Fibroblast of lung (primary cell): ENCODE results near the gene SMIM17. TPM values are rescaled to one million over a fixed set of nuclear protein-coding genes. Genes with fewer than 3 reads are reported as not detected.

Experiments
- DNase-seq, 2 donors: peaks; one replicate each; pipeline versions ENCODE4 v3.0.0 to v3.0.0-alpha.2; 2010; ENCODE audit warnings: low read depth in 2 of 2
- H2AFZ ChIP-seq: 2 replicates; pipeline ENCODE4 v1.5.1; 2012; ENCODE audit warnings: low read length, control low read depth, inconsistent platforms
- H3K27ac ChIP-seq: 2 replicates; pipeline ENCODE4 v1.5.1; 2011; ENCODE audit warnings: low read length, control low read depth; ENCODE audit not compliant: insufficient read depth
- H3K27me3 ChIP-seq: 2 replicates; pipeline ENCODE4 v1.5.1; 2011; ENCODE audit warnings: mild to moderate bottlenecking, low read length; ENCODE audit not compliant: control insufficient read depth, insufficient read depth
- H3K36me3 ChIP-seq: 2 replicates; pipeline ENCODE4 v1.5.1; 2011; ENCODE audit warnings: low read length; ENCODE audit not compliant: control insufficient read depth, insufficient read depth
- H3K4me1 ChIP-seq: 2 replicates; pipeline ENCODE4 v1.5.1; 2011; ENCODE audit warnings: low read length; ENCODE audit not compliant: control insufficient read depth, insufficient read depth; ENCODE audit errors: extremely low read depth
- H3K4me2 ChIP-seq: 2 replicates; pipeline ENCODE4 v1.5.1; 2011; ENCODE audit warnings: low read length, control low read depth; ENCODE audit not compliant: insufficient read depth; ENCODE audit errors: extremely low read depth
- H3K4me3 ChIP-seq, 4 experiments: fragments of 200-600 bp in 1 of 4; sonication (generic) in 1 of 4; replicated peaks in 1 of 4; 2 replicates each; pipeline ENCODE4 v1.5.1; 2011 to 2016; ENCODE audit warnings: low read length in 4 of 4, low read depth in 3 of 4, mild to moderate bottlenecking in 3 of 4, control low read depth in 2 of 4, inconsistent platforms in 1 of 4, mixed read lengths in 1 of 4; ENCODE audit not compliant: insufficient read depth in 1 of 4; ENCODE audit errors: control extremely low read depth in 1 of 4
- H3K79me2 ChIP-seq: 2 replicates; pipeline ENCODE4 v1.5.1; 2012; ENCODE audit warnings: mild to moderate bottlenecking, low read length, inconsistent platforms; ENCODE audit not compliant: control insufficient read depth, insufficient read depth
- H3K9ac ChIP-seq: 2 replicates; pipeline ENCODE4 v1.5.1; 2011; ENCODE audit warnings: mild to moderate bottlenecking, low read length, control low read depth; ENCODE audit not compliant: insufficient read depth
- H3K9me3 ChIP-seq: 2 replicates; pipeline ENCODE4 v1.5.1; 2012; ENCODE audit warnings: low read depth, low read length; ENCODE audit not compliant: control insufficient read depth, insufficient read depth
- H4K20me1 ChIP-seq: 2 replicates; pipeline ENCODE4 v1.5.1; 2011; ENCODE audit warnings: low read length; ENCODE audit not compliant: control insufficient read depth, insufficient read depth; ENCODE audit errors: extremely low read depth
- CTCF ChIP-seq, 2 donors: IDR thresholded peaks in 1 of 2; conservative IDR thresholded peaks in 1 of 2; 1 replicate in 1 of 2; 2 replicates in 1 of 2; pipeline ENCODE4 v1.5.1; 2011 to 2012; ENCODE audit warnings: low read length in 2 of 2, control low read depth in 1 of 2, inconsistent platforms in 1 of 2, low read depth in 1 of 2, mild to moderate bottlenecking in 1 of 2
- EZH2 ChIP-seq: IDR thresholded peaks from 2 replicates; pipeline ENCODE4 v1.5.1; 2012; ENCODE audit warnings: low read length, control low read depth, mild to moderate bottlenecking; ENCODE audit errors: missing control alignments
- polyA plus RNA-seq, 2 donors: library from polyadenylated mRNA; depleted of rRNA in 1 of 2; stranded (reverse) in 1 of 2; unstranded in 1 of 2; fragments of >200 nt; gene quantifications; 2 replicates each; pipeline ENCODE4 v1.2.1, GENCODE V29; 2011 to 2012; ENCODE audit warnings: missing spikeins in 1 of 2
- total RNA-seq: library from RNA; depleted of rRNA; stranded (reverse); fragments of >200 nt; gene quantifications from 2 replicates; pipeline ENCODE4 v1.2.1, GENCODE V29; 2014

Gene SMIM17
- total and polyA plus RNA-seq, 2 donors (not counting 1 experiment from before 2014, with no cell fraction given): 0.33 to 0.43 TPM

- H3K9me3 ChIP-seq: no peaks in the 10 kb centered on the region
- no peaks in the 10 kb centered on the region for H4K20me1 ChIP-seq
- DNase-seq: no peak
- no peak overlapping the region for H3K4me2 ChIP-seq
- no peaks in the 10 kb centered on the region for H3K36me3 ChIP-seq
- H2AFZ ChIP-seq: no peak overlapping the region
- no peak overlapping the region for H3K27ac ChIP-seq
- no peaks in the 10 kb centered on the region for H3K27me3 ChIP-seq
- H3K79me2 ChIP-seq: no peaks in the 10 kb centered on the region
- H3K9ac ChIP-seq: no peak overlapping the region
- TF ChIP-seq CTCF (conservative IDR thresholded peaks at IDR 0.05 in 1 of 2, IDR thresholded peaks at IDR 0.05 in 1 of 2; ENCODE audit: low read depth in 1 of 2, low read length in 2 of 2) (no peak), EZH2 (no peak)
- no peaks in the 10 kb centered on the region for H3K4me1 ChIP-seq
- no peak overlapping the region for H3K4me3 ChIP-seq
Measured at GRCh38 chr19:56654151-56654550, 11.2 kb downstream of the SMIM17 start.

GRCh38 chr19:56660381-56661107 lies 17.6 kb downstream of the SMIM17 start:
- TF ChIP-seq CTCF (conservative IDR thresholded peaks at IDR 0.05 in 1 of 2, IDR thresholded peaks at IDR 0.05 in 1 of 2; ENCODE audit: low read depth in 1 of 2, low read length in 2 of 2) (no peak), EZH2 (no peak)
- Histone ChIP-seq H3K27me3 (no peaks in the 10 kb centered on the region), H4K20me1 (no peaks in the 10 kb centered on the region), H3K4me2 (no peak overlapping the region), H3K9ac (no peak overlapping the region), H2AFZ (no peak overlapping the region), H3K9me3 (no peaks in the 10 kb centered on the region), H3K36me3 (no peaks in the 10 kb centered on the region), H3K79me2 (no peaks in the 10 kb centered on the region), H3K4me1 (no peaks in the 10 kb centered on the region), H3K4me3 (no peak overlapping the region), H3K27ac (no peak overlapping the region)
- no peak for DNase-seq

- TF ChIP-seq CTCF (conservative IDR thresholded peaks at IDR 0.05 in 1 of 2, IDR thresholded peaks at IDR 0.05 in 1 of 2; ENCODE audit: low read depth in 1 of 2, low read length in 2 of 2) (no peak), EZH2 (no peak)
- Histone ChIP-seq H3K79me2 (no peaks in the 10 kb centered on the region), H3K36me3 (no peaks in the 10 kb centered on the region), H2AFZ (no peak overlapping the region), H3K4me2 (no peak overlapping the region), H3K4me3 (no peak overlapping the region), H3K9me3 (no peaks in the 10 kb centered on the region), H3K27me3 (no peaks in the 10 kb centered on the region), H3K27ac (no peak overlapping the region), H4K20me1 (no peaks in the 10 kb centered on the region), H3K4me1 (no peaks in the 10 kb centered on the region), H3K9ac (no peak overlapping the region)
- no peak for DNase-seq
Measured at GRCh38 chr19:56661248-56661647, 18.3 kb downstream of the SMIM17 start.
